Transverse colon (tissue), 4 donors: ENCODE measurements around the gene TMEM38B. TPM values are rescaled to one million over a fixed set of nuclear protein-coding genes. Genes with fewer than 3 reads are reported as not detected.
"Not testable (repeated sequence)": the region's sequence is repeated elsewhere in the genome, so short reads cannot be mapped to it uniquely, and the experiment has no call there.

Experiments used
- DNase-seq: peaks from one replicate; pipeline ENCODE4 v3.0.0-alpha.2; 2019
- H3K27ac ChIP-seq, 4 donors: fragments of 200-600 bp; sonication (generic); 2 replicates each; pipeline ENCODE4 v1.5.1; 2016 to 2018; ENCODE audit warnings: inconsistent platforms in 4 of 4
- H3K27me3 ChIP-seq: fragments of 200-600 bp; sonication (generic); 2 replicates; pipeline ENCODE4 v1.5.1; 2017; ENCODE audit warnings: inconsistent platforms
- H3K36me3 ChIP-seq, 4 donors: fragments of 200-600 bp; sonication (generic); 2 replicates each; pipeline ENCODE4 v1.5.1; 2017 to 2019; ENCODE audit warnings: inconsistent platforms in 4 of 4
- H3K4me1 ChIP-seq, 4 donors: fragments of 200-600 bp; sonication (generic); 2 replicates each; pipeline ENCODE4 v1.5.1; 2017 to 2020; ENCODE audit warnings: inconsistent platforms in 4 of 4
- H3K4me3 ChIP-seq, 4 donors: fragments of 200-600 bp; sonication (generic); 1 replicate in 1 of 4; 2 replicates in 3 of 4; pipeline versions ENCODE4 v1.5.1 to v1.6.1; 2017 to 2019; ENCODE audit warnings: inconsistent platforms in 4 of 4
- H3K9me3 ChIP-seq, 2 donors: fragments of 200-600 bp; sonication (generic); 2 replicates each; pipeline ENCODE4 v1.5.1; 2017 to 2019; ENCODE audit warnings: inconsistent platforms in 2 of 2
- CTCF ChIP-seq, 5 experiments: fragments of 200-600 bp in 3 of 5; fragments of 450-650 bp in 2 of 5; sonication (generic) in 3 of 5; IDR thresholded peaks; 1 replicate in 2 of 5; 2 replicates in 3 of 5; pipeline ENCODE4 v1.5.1; 2016 to 2017; ENCODE audit warnings: antibody characterized with exemption in 5 of 5, inconsistent platforms in 3 of 5, mild to moderate bottlenecking in 2 of 5, moderate library complexity in 1 of 5
- EP300 ChIP-seq: sonication (generic); formaldehyde crosslinking; IDR thresholded peaks from one replicate; pipeline ENCODE4 v1.6.1; 2017; ENCODE audit warnings: antibody characterized with exemption, low read depth
- POLR2A ChIP-seq: fragments of 450-650 bp; IDR thresholded peaks from one replicate; pipeline ENCODE4 v1.6.1; 2016; ENCODE audit warnings: antibody characterized with exemption, mild to moderate bottlenecking, moderate library complexity
- POLR2AphosphoS5 ChIP-seq, 3 donors: sonication (generic); formaldehyde crosslinking; IDR thresholded peaks; one replicate each; pipeline ENCODE4 v1.6.1; 2016; ENCODE audit warnings: antibody characterized with exemption in 3 of 3
- WGBS, 2 donors: methylation state at CpG; one replicate each; pipeline ENCODE4 v1.1.5; 2018; ENCODE audit warnings: low coverage in 1 of 2; 5-methylcytosine and 5-hydroxymethylcytosine counted together
- in situ Hi-C, 4 donors: fragments of 200-750 bp; cut with MboI; loops; one replicate each; pipeline versions ENCODE4 v1.15.0 to v1.15.1; 2017; ENCODE audit warnings: low sequenced_read_pairs in 3 of 4, low pct_ligation_motif_present in 1 of 4, low pct_unique_long_range_greater_than_20kb in 1 of 4
- intact Hi-C: fragments of 100-400 bp; cut with DNase I; formaldehyde crosslinking; loops from one replicate; pipeline ENCODE4 v1.15.1; 2023; ENCODE audit warnings: low total_unique reads
- total RNA-seq, 4 donors: library from RNA; depleted of rRNA; stranded (reverse); fragments of >200 nt; gene quantifications; one replicate each; pipeline ENCODE4 v1.1.0, GENCODE V29; 2016

Gene TMEM38B
- total RNA-seq, 4 donors from 2014 or later = 25.2 to 36.6 (median 29.1) TPM

GRCh38 chr9:105701145-105701544 is 6.8 kb downstream of the TMEM38B start:
- DNase-seq = no peak
- no peaks in the 10 kb centered on the region for H3K9me3 ChIP-seq
- TF ChIP-seq POLR2AphosphoS5 (IDR thresholded peaks at IDR 0.05) (no peak), POLR2A (no peak), CTCF (IDR thresholded peaks at IDR 0.05) (no peak), EP300 (no peak)
- no peak overlapping the region for H3K4me3 ChIP-seq
- WGBS, 2 donors = 72 to 80% methylated on average over 2 of the region's 2 CpGs
- peak overlapping the region; percentile 37 to 57 (median 50) for H3K27ac ChIP-seq
- H3K36me3 ChIP-seq = no peaks in the 10 kb centered on the region
- intact Hi-C loops (no loop called here), in situ Hi-C loops (loop anchor here in 2 of 4 donors (25.0 kb wide), 2 partner anchors 89 to 264 kb away; partner anchors contain the start of gene FSD1L (in 2 of the 2))
- H3K27me3 ChIP-seq = no peaks in the 10 kb centered on the region
- peaks cover 0 to 32% (median 8%) of the 10 kb centered on the region in 4 donors for H3K4me1 ChIP-seq

GRCh38 chr9:105702207-105702606 is 7.9 kb downstream of the TMEM38B start:
- H3K36me3 ChIP-seq = no peaks in the 10 kb centered on the region
- TF ChIP-seq POLR2AphosphoS5 (IDR thresholded peaks at IDR 0.05) (no peak), POLR2A (no peak), CTCF (IDR thresholded peaks at IDR 0.05) (no peak), EP300 (no peak)
- intact Hi-C loops (no loop called here), in situ Hi-C loops (loop anchor here in 2 of 4 donors (25.0 kb wide), 2 partner anchors 90 to 265 kb away; partner anchors contain the start of gene FSD1L (in 2 of the 2))
- H3K4me1 ChIP-seq = peaks cover 0 to 30% (median 8%) of the 10 kb centered on the region in 4 donors
- no peak overlapping the region for H3K4me3 ChIP-seq
- H3K27ac ChIP-seq = no peak overlapping the region
- H3K9me3 ChIP-seq = no peaks in the 10 kb centered on the region
- 40 to 93% methylated on average over 1 of the region's 1 CpG for WGBS, 2 donors
- H3K27me3 ChIP-seq = no peaks in the 10 kb centered on the region
- no peak for DNase-seq

GRCh38 chr9:105703638-105704037 is 9.3 kb downstream of the TMEM38B start:
- H3K4me3 ChIP-seq, DNase-seq, H3K27ac ChIP-seq, H3K36me3 ChIP-seq, H3K27me3 ChIP-seq, H3K9me3 ChIP-seq, intact Hi-C loops: not testable (repeated sequence)
- in situ Hi-C loops = loop anchor here in 2 of 4 donors (25.0 kb wide), 2 partner anchors 91 to 266 kb away; partner anchors contain the start of gene FSD1L (in 2 of the 2)
- WGBS, 2 donors = 96 to 100% methylated on average over 2 to 4 of the region's 4 CpGs
- H3K4me1 ChIP-seq = peaks cover 0 to 35% (median 12%) of the 10 kb centered on the region in 4 donors

- 97 to 99% methylated on average over 8 of the region's 8 CpGs for WGBS, 2 donors
- Histone ChIP-seq H3K27ac (no peak overlapping the region), H3K9me3 (no peaks in the 10 kb centered on the region)
Measured at GRCh38 chr9:105706156-105706555, 11.8 kb downstream of the TMEM38B start.

More at GRCh38 chr9:105706156-105706555, 11.8 kb downstream of the TMEM38B start:
- in situ Hi-C loops = loop anchor here in 2 of 4 donors (25.0 kb wide), 2 partner anchors 94 to 269 kb away; partner anchors contain the start of gene FSD1L (in 2 of the 2)
- no peaks in the 10 kb centered on the region for H3K27me3 ChIP-seq
- no peak overlapping the region for H3K4me3 ChIP-seq
- H3K4me1 ChIP-seq = peaks cover 0 to 15% (median 4%) of the 10 kb centered on the region in 4 donors
- DNase-seq = no peak
- H3K36me3 ChIP-seq = no peaks in the 10 kb centered on the region
- intact Hi-C loops = no loop called here
- TF ChIP-seq POLR2A = no peak
- TF ChIP-seq EP300 = no peak
- TF ChIP-seq POLR2AphosphoS5 (IDR thresholded peaks at IDR 0.05) = no peak
- TF ChIP-seq CTCF (IDR thresholded peaks at IDR 0.05) = no peak
